Cardiac muscle cell (in vitro differentiated cells and primary cell): Measurements from ENCODE around the gene PPIP5K2. TPM values are rescaled to one million over a fixed set of nuclear protein-coding genes. Genes with fewer than 3 reads are reported as not detected.
A peak's percentile ranks its signal among the peaks of the same experiment; 100 is the strongest.

Experiments
- DNase-seq, 2 donors: peaks; one replicate each; pipeline versions ENCODE4 v3.0.0 to v3.0.0-alpha.2; 2010 to 2017; ENCODE audit warnings: low read depth in 1 of 2, low spot score in 1 of 2
- H3K27ac ChIP-seq: fragments of 200-600 bp; sonication (generic); 2 replicates; pipeline ENCODE4 v1.5.1; 2016
- H3K27me3 ChIP-seq: fragments of 200-600 bp; sonication (generic); 2 replicates; pipeline ENCODE4 v1.6.0; 2016; ENCODE audit warnings: control low read depth
- H3K36me3 ChIP-seq: fragments of 200-600 bp; sonication (generic); 2 replicates; pipeline ENCODE4 v1.5.1; 2016; ENCODE audit warnings: control low read depth
- H3K4me1 ChIP-seq: fragments of 200-600 bp; sonication (generic); 2 replicates; pipeline ENCODE4 v1.8.1; 2017; ENCODE audit warnings: low read depth, mild to moderate bottlenecking, mixed run types
- H3K4me3 ChIP-seq: fragments of 200-600 bp; sonication (generic); 2 replicates; pipeline ENCODE4 v1.5.1; 2016; ENCODE audit warnings: mild to moderate bottlenecking
- H3K9me3 ChIP-seq: fragments of 200-600 bp; sonication (generic); 2 replicates; pipeline ENCODE4 v1.5.1; 2017; ENCODE audit warnings: low read depth, mild to moderate bottlenecking, control low read depth
- polyA plus RNA-seq: library from polyadenylated mRNA; unstranded; fragments of >200 nt; fragmentation: Nextera tagmentation; extraction: Ambion mirVana; gene quantifications from 2 replicates; pipeline ENCODE4 v1.2.1, GENCODE V29; 2016
- total RNA-seq: library from RNA; depleted of rRNA; stranded (reverse); fragments of >200 nt; gene quantifications from 2 replicates; pipeline ENCODE4 v1.2.3, GENCODE V29; 2016
- TF ChIP-seq, protein P1 (sequence below): IDR thresholded peaks from 2 replicates; pipeline ENCODE4 v1.5.1; 2012; ENCODE audit warnings: low read depth, mild to moderate bottlenecking, low read length

The PPIP5K2 gene
- total and polyA plus RNA-seq, 2 experiments from 2014 or later = 27.6 to 28.2 TPM

DNA sequence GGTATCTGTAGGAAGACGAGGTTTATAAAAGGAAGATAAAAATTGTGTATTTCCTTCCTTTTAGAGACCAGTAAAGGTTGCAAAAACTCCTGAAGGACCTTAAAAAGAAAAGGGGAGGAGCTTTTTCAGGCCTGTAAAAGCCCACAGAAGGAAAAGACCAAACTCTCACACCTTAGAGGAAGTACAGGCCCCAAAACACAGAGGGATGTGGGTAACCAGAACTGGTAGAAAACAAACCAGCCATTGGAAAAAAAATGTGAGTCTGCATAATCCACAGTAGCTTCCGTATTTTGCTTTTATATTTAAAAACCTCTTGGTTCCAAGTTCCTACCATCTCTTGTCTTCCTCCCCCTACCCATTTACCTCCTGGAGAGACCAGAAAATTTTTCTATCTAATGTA, 8.6 kb upstream of the PPIP5K2 start:
- TF ChIP-seq, protein P1, sequence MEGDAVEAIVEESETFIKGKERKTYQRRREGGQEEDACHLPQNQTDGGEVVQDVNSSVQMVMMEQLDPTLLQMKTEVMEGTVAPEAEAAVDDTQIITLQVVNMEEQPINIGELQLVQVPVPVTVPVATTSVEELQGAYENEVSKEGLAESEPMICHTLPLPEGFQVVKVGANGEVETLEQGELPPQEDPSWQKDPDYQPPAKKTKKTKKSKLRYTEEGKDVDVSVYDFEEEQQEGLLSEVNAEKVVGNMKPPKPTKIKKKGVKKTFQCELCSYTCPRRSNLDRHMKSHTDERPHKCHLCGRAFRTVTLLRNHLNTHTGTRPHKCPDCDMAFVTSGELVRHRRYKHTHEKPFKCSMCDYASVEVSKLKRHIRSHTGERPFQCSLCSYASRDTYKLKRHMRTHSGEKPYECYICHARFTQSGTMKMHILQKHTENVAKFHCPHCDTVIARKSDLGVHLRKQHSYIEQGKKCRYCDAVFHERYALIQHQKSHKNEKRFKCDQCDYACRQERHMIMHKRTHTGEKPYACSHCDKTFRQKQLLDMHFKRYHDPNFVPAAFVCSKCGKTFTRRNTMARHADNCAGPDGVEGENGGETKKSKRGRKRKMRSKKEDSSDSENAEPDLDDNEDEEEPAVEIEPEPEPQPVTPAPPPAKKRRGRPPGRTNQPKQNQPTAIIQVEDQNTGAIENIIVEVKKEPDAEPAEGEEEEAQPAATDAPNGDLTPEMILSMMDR = no peak
- Histone ChIP-seq H3K27ac (no peak overlapping the region), H3K36me3 (no peaks in the 10 kb centered on the region), H3K4me1 (no peaks in the 10 kb centered on the region), H3K27me3 (no peaks in the 10 kb centered on the region), H3K9me3 (no peaks in the 10 kb centered on the region), H3K4me3 (no peak overlapping the region)
- DNase-seq = no peak

DNA sequence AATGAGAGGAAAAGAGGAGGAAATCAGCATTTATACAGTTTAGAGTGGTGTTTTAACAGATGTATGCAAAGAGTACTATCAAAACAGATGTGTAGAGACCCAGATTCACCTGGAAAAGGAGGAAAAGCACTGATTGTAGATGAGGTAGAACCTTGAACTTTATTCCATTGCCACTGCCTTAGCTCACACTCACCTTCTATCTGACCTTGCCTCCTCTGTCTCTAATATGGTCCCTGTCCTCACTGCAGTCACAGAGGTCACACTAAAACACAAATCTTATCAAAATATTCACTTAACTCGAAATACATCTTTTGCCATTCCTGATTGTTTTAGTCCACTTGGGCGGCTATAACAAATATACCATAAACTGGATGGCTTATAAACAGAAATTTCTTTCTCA, 7.2 kb upstream of the PPIP5K2 start:
- Histone ChIP-seq H3K9me3 (no peaks in the 10 kb centered on the region), H3K4me1 (no peaks in the 10 kb centered on the region), H3K27me3 (no peaks in the 10 kb centered on the region), H3K36me3 (no peaks in the 10 kb centered on the region), H3K27ac (no peak overlapping the region), H3K4me3 (no peak overlapping the region)
- TF ChIP-seq, protein P1 = no peak
- no peak for DNase-seq

GRCh38 chr5:103114440-103114839, 5.7 kb upstream of the PPIP5K2 start:
- TF ChIP-seq, protein P1 = no peak
- H3K27me3 ChIP-seq = no peaks in the 10 kb centered on the region
- no peaks in the 10 kb centered on the region for H3K9me3 ChIP-seq
- peaks cover 6% of the 10 kb centered on the region for H3K4me1 ChIP-seq
- H3K27ac ChIP-seq = no peak overlapping the region
- no peak for DNase-seq
- no peaks in the 10 kb centered on the region for H3K36me3 ChIP-seq
- H3K4me3 ChIP-seq = no peak overlapping the region

GRCh38 chr5:103117471-103117991, 2.6 kb upstream of the PPIP5K2 start:
- no peaks in the 10 kb centered on the region for H3K27me3 ChIP-seq
- no peaks in the 10 kb centered on the region for H3K9me3 ChIP-seq
- no peak for DNase-seq
- no peak overlapping the region for H3K4me3 ChIP-seq
- peaks cover 14% of the 10 kb centered on the region for H3K4me1 ChIP-seq
- TF ChIP-seq, protein P1 = no peak
- H3K36me3 ChIP-seq = no peaks in the 10 kb centered on the region
- H3K27ac ChIP-seq = no peak overlapping the region

GRCh38 chr5:103119070-103119764, 884 bp upstream of the PPIP5K2 start:
- peaks cover 14% of the 10 kb centered on the region for H3K4me1 ChIP-seq
- no peaks in the 10 kb centered on the region for H3K9me3 ChIP-seq
- peak overlapping the region; percentile 84 for H3K4me3 ChIP-seq
- peak overlapping the region; percentile 98 for H3K27ac ChIP-seq
- peak in 1 of 2 donors; percentile 4 for DNase-seq
- no peaks in the 10 kb centered on the region for H3K27me3 ChIP-seq
- TF ChIP-seq, protein P1 = no peak
- H3K36me3 ChIP-seq = no peaks in the 10 kb centered on the region
